K562 (cell line): ENCODE measurements around the gene GNAS-AS1. TPM values are rescaled to one million over a fixed set of nuclear protein-coding genes. Genes with fewer than 3 reads are reported as not detected.

Experiments used
- ATAC-seq: fragments of 200-7000 bp; cut with Tn5 transposase; 3 replicates; pipeline ENCODE4 v1.9.1; 2020; ENCODE audit warnings: moderate library complexity
- BruUV-seq: library from RNA; stranded (reverse); fragments of 400-500 nt; replicated peaks from 2 replicates; lab custom pipeline; 2021; lab: Mats Ljungman, UMichigan
- CTCF ChIA-PET: fragments of 300-600 bp; formaldehyde crosslinking; extraction: SDS; loops from one replicate; lab custom pipeline; 2021; ENCODE audit warnings: low intra/inter-chr PET ratio; lab: Yijun Ruan, JAX
- POLR2A ChIA-PET: fragments of 300-600, 350-650 bp; sonication (Branson Sonifier 250); formaldehyde crosslinking; extraction: SDS; loops from one replicate; lab custom pipeline; 2021; ENCODE audit warnings: antibody characterized with exemption, inconsistent platforms; lab: Yijun Ruan, JAX
- DNase-seq, 4 experiments: peaks; one replicate each; pipeline versions ENCODE4 v3.0.0 to v3.0.0-alpha.2; 2011 to 2018; ENCODE audit warnings: low spot score in 3 of 4, mixed read lengths in 3 of 4; ENCODE audit errors: extremely low read depth in 1 of 4
- FAIRE-seq: peaks from 2 replicates; lab custom pipeline; 2011; peaks lifted over from hg19 to GRCh38; lab: Jason Lieb, UNC
- H2AFZ ChIP-seq: 2 replicates; pipeline ENCODE4 v1.6.0; 2011; ENCODE audit warnings: low read depth, low read length, control low read depth, inconsistent platforms
- H3K27ac ChIP-seq: fragments of 200-600 bp; 3 replicates; pipeline ENCODE4 v1.8.0; 2011; ENCODE audit warnings: low read depth, mild to moderate bottlenecking, control low read depth, inconsistent platforms, low read length, moderate library complexity, mixed read lengths; ENCODE audit errors: extremely low read depth
- H3K27me3 ChIP-seq, 2 experiments: fragments of 300-600 bp in 1 of 2; 2 replicates in 1 of 2; 3 replicates in 1 of 2; pipeline versions ENCODE4 v1.6.0 to v1.8.0; 2011; ENCODE audit warnings: inconsistent platforms in 2 of 2, low read length in 2 of 2, mild to moderate bottlenecking in 1 of 2, mixed read lengths in 1 of 2, moderate library complexity in 1 of 2; ENCODE audit not compliant: control insufficient read depth in 2 of 2, insufficient read depth in 2 of 2
- H3K36me3 ChIP-seq: fragments of 300-600 bp; 3 replicates; pipeline ENCODE4 v1.8.0; 2011; ENCODE audit warnings: mild to moderate bottlenecking, low read length, inconsistent platforms; ENCODE audit not compliant: control insufficient read depth, insufficient read depth
- H3K4me1 ChIP-seq, 2 experiments: fragments of 200-600 bp in 1 of 2; replicated peaks in 1 of 2; 2 replicates in 1 of 2; 3 replicates in 1 of 2; pipeline versions ENCODE4 v1.5.1 to v1.8.0; 2011; ENCODE audit warnings: inconsistent platforms in 2 of 2, low read length in 2 of 2, mild to moderate bottlenecking in 1 of 2, mixed read lengths in 1 of 2, moderate library complexity in 1 of 2; ENCODE audit not compliant: control insufficient read depth in 2 of 2, insufficient read depth in 2 of 2
- H3K4me2 ChIP-seq: 2 replicates; pipeline ENCODE4 v1.6.1; 2011; ENCODE audit warnings: low read length, control low read depth, inconsistent platforms, mixed read lengths; ENCODE audit not compliant: insufficient read depth
- H3K4me3 ChIP-seq: fragments of 200-600 bp; sonication (generic), shearing (Covaris generic); 2 replicates; pipeline ENCODE4 v1.5.1; 2016; ENCODE audit warnings: control low read depth, inconsistent platforms
- H3K79me2 ChIP-seq: fragments of 200-600 bp; 3 replicates; pipeline ENCODE4 v1.8.0; 2011; ENCODE audit warnings: low read length, inconsistent platforms; ENCODE audit not compliant: control insufficient read depth, insufficient read depth
- H3K9ac ChIP-seq, 2 experiments: 2 replicates each; pipeline versions ENCODE4 v1.6.0 to v1.6.1; 2011; ENCODE audit warnings: low read depth in 2 of 2, low read length in 2 of 2, control low read depth in 1 of 2, inconsistent platforms in 1 of 2, mild to moderate bottlenecking in 1 of 2, mixed read lengths in 1 of 2; ENCODE audit not compliant: insufficient read depth in 1 of 2
- H3K9me1 ChIP-seq: one replicate; pipeline ENCODE4 v1.6.0; 2011; ENCODE audit warnings: inconsistent platforms, mild to moderate bottlenecking, low read length, moderate library complexity; ENCODE audit not compliant: control insufficient read depth, insufficient read depth
- H3K9me3 ChIP-seq: replicated peaks from 2 replicates; pipeline ENCODE4 v1.5.1; 2011; ENCODE audit warnings: low read depth, low read length, inconsistent platforms; ENCODE audit not compliant: control insufficient read depth, insufficient read depth
- H4K20me1 ChIP-seq: replicated peaks from 2 replicates; pipeline ENCODE4 v1.6.1; 2011; ENCODE audit warnings: low read length, inconsistent platforms, mixed read lengths; ENCODE audit not compliant: control insufficient read depth, insufficient read depth
- ATF1 ChIP-seq, 2 experiments: fragments of 450-650 bp in 1 of 2; IDR thresholded peaks; 2 replicates each; pipeline ENCODE4 v1.6.1; 2016; ENCODE audit warnings: missing compliant biosample characterization in 1 of 2, missing genetic modification characterization in 1 of 2
- CBX2 ChIP-seq: fragments of 200-600 bp; sonication (generic); IDR thresholded peaks from one replicate; pipeline ENCODE4 v1.6.1; 2012; ENCODE audit warnings: mild to moderate bottlenecking, low read length, inconsistent platforms; ENCODE audit not compliant: insufficient read depth, poor library complexity, severe bottlenecking
- GTF2B ChIP-seq: IDR thresholded peaks from 2 replicates; pipeline ENCODE4 v1.6.1; 2011; ENCODE audit not compliant: insufficient read length; ENCODE audit errors: extremely low read depth
- IFI16 ChIP-seq: fragments of 250-450 bp; sonication (Bioruptor Pico); IDR thresholded peaks from 2 replicates; pipeline ENCODE4 v2.1.2; 2022; ENCODE audit warnings: mild to moderate bottlenecking, inconsistent platforms
- JUND ChIP-seq, 2 experiments: IDR thresholded peaks; 2 replicates in 1 of 2; 3 replicates in 1 of 2; pipeline ENCODE4 v1.6.1; 2011; ENCODE audit warnings: borderline replicate concordance in 2 of 2, low read depth in 2 of 2, low read length in 2 of 2, improper control_type of control experiment in 1 of 2, missing biosample characterization in 1 of 2, missing genetic modification characterization in 1 of 2, missing genetic modification reagents in 1 of 2
- MAX ChIP-seq: sonication (generic); formaldehyde crosslinking; IDR thresholded peaks from 2 replicates; pipeline ENCODE4 v1.9.0; 2022; ENCODE audit warnings: mild to moderate bottlenecking, missing genetic modification reagents
- MEIS2 ChIP-seq: fragments of 450-650 bp; IDR thresholded peaks from 2 replicates; pipeline ENCODE4 v1.6.1; 2014; ENCODE audit warnings: mild to moderate bottlenecking; ENCODE audit not compliant: partially characterized antibody
- PBX2 ChIP-seq, 2 experiments: IDR thresholded peaks in 1 of 2; conservative IDR thresholded peaks in 1 of 2; 2 replicates each; pipeline ENCODE4 v1.6.1; 2016; ENCODE audit warnings: low read depth in 2 of 2, mild to moderate bottlenecking in 1 of 2, missing compliant biosample characterization in 1 of 2, missing genetic modification characterization in 1 of 2, moderate library complexity in 1 of 2
- SOX6 ChIP-seq: fragments of 450-650 bp; IDR thresholded peaks from 2 replicates; pipeline ENCODE4 v1.6.1; 2014; ENCODE audit warnings: mild to moderate bottlenecking
- TRIM28 ChIP-seq: fragments of 450-650 bp; IDR thresholded peaks from 2 replicates; pipeline ENCODE4 v1.6.1; 2017
- YY1 ChIP-seq, 3 experiments: IDR thresholded peaks; 2 replicates each; pipeline ENCODE4 v1.6.1; 2011; ENCODE audit warnings: low read length in 2 of 3, mild to moderate bottlenecking in 2 of 3, moderate library complexity in 2 of 3, borderline replicate concordance in 1 of 3, control low read depth in 1 of 3, low read depth in 1 of 3; ENCODE audit not compliant: insufficient read depth in 3 of 3, insufficient replicate concordance in 2 of 3, control insufficient read depth in 1 of 3, insufficient read length in 1 of 3; ENCODE audit errors: extremely low read depth in 1 of 3
- ZBTB17 ChIP-seq: fragments of 450-650 bp; formaldehyde crosslinking; IDR thresholded peaks from 2 replicates; pipeline ENCODE4 v1.4.0; 2020; ENCODE audit warnings: mild to moderate bottlenecking
- ZNF140 ChIP-seq: fragments of 250-450 bp; sonication (Bioruptor Pico); IDR thresholded peaks from 2 replicates; pipeline ENCODE4 v1.8.0; 2021; ENCODE audit warnings: moderate library complexity, mild to moderate bottlenecking, inconsistent platforms
- ZNF184 ChIP-seq: sonication (generic); formaldehyde crosslinking; IDR thresholded peaks from 2 replicates; pipeline ENCODE4 v1.5.0; 2020; ENCODE audit warnings: missing genetic modification reagents
- ZNF766 ChIP-seq: fragments of 200-800 bp; sonication (Bioruptor generic); conservative IDR thresholded peaks from 2 replicates; pipeline ENCODE4 v1.6.1; 2016; ENCODE audit warnings: missing genetic modification characterization, missing compliant biosample characterization
- WGBS: fragments of 100-300 bp; shearing (Covaris generic); methylation state at CpG from one replicate; pipeline ENCODE4 v1.1.6; 2016; ENCODE audit warnings: low coverage, mixed read lengths; ENCODE audit not compliant: insufficient coverage; ENCODE audit errors: missing lambda C conversion rate; 5-methylcytosine and 5-hydroxymethylcytosine counted together
- in situ Hi-C: fragments of 300-500 bp; cut with MboI; formaldehyde crosslinking; loops from 4 replicates; pipeline ENCODE4 v1.15.0; 2018; ENCODE audit warnings: inconsistent platforms, mixed read lengths
- intact Hi-C: fragments of 100-400 bp; cut with micrococcal nuclease; formaldehyde crosslinking; loops from 2 replicates; pipeline ENCODE4 v1.14.2; 2022
- polyA plus RNA-seq, 8 experiments: library from polyadenylated mRNA; depleted of rRNA in 4 of 8; stranded (reverse) in 5 of 8; unstranded in 3 of 8; fragments of >200 nt; fragmentation: Nextera tagmentation in 2 of 8; fragmentation: Illumina TruSeq in 1 of 8; extraction: Ambion mirVana in 2 of 8; extraction: Trizol in 1 of 8; gene quantifications; 2 replicates each; pipeline versions ENCODE4 v1.2.1 to v1.2.3, GENCODE V29; 2011 to 2014; ENCODE audit warnings: inconsistent platforms in 1 of 8, missing spikeins in 1 of 8
- total RNA-seq, 7 experiments: library from RNA; depleted of rRNA in 6 of 7; stranded (reverse); fragments of >200 nt in 6 of 7; fragmentation: Illumina TruSeq in 2 of 7; extraction: Trizol in 2 of 7; gene quantifications; 2 replicates each; pipeline versions ENCODE4 v1.2.1 to v1.2.3, GENCODE V29; 2011 to 2021; ENCODE audit warnings: low replicate concordance in 1 of 7

GNAS-AS1 gene
- total and polyA plus RNA-seq, 9 of the 15 experiments (the other 6 are each of a cell fraction or from before 2014, with no cell fraction given), result 0.04 to 2.5 (median 0.25) TPM

- ChIA-PET CTCF (no interaction called here), POLR2A (interaction anchor here (0.5 to 1.0 kb wide), 4 partner anchors 10 to 266 kb away, joined by 3 to 4 read pairs (median 3); no protein-coding TSS in a partner anchor)
- FAIRE-seq (no peak), ATAC-seq (no peak), DNase-seq (no peak)
- H3K36me3 ChIP-seq, result no peaks in the 10 kb centered on the region
- no peak for TF ChIP-seq TRIM28
- TF ChIP-seq SOX6, result no peak
- TF ChIP-seq YY1 (IDR thresholded peaks at IDR 0.05; ENCODE audit: borderline replicate concordance in 1 of 3, control insufficient read depth in 1 of 3, extremely low read depth in 1 of 3, insufficient read depth in 3 of 3, insufficient read length in 1 of 3, insufficient replicate concordance in 2 of 3, low read depth in 1 of 3, low read length in 2 of 3), result no peak
- no peak for TF ChIP-seq ZNF766 (CRISPR knock-in tag)
- no peak for TF ChIP-seq ATF1 (CRISPR knock-in tag; IDR thresholded peaks at IDR 0.05)
- no peak for TF ChIP-seq ATF1 (tag; IDR thresholded peaks at IDR 0.05)
- TF ChIP-seq PBX2 (CRISPR knock-in tag; IDR thresholded peaks at IDR 0.05; ENCODE audit: low read depth), result no peak
- no peak for TF ChIP-seq PBX2 (tag; conservative IDR thresholded peaks at IDR 0.05; ENCODE audit: low read depth)
- TF ChIP-seq MEIS2, result no peak
- no peak for TF ChIP-seq GTF2B
- no peak for TF ChIP-seq ZBTB17
- TF ChIP-seq ZNF140 (CRISPR knock-in tag), result no peak
- TF ChIP-seq MAX (CRISPR knock-in tag), result no peak
- TF ChIP-seq CBX2, result no peak
- TF ChIP-seq IFI16 (CRISPR knock-in tag), result no peak
- no peak for TF ChIP-seq JUND (IDR thresholded peaks at IDR 0.05; ENCODE audit: borderline replicate concordance, low read depth, low read length)
- TF ChIP-seq JUND (tag; IDR thresholded peaks at IDR 0.05; ENCODE audit: borderline replicate concordance, low read depth, low read length), result no peak
- TF ChIP-seq ZNF184, result no peak
- 9% methylated on average over 8 of the region's 8 CpGs for WGBS
- H2AFZ ChIP-seq, result no peak overlapping the region
- peaks cover 4 to 29% of the 10 kb centered on the region in 2 experiments; a peak in 3 of 5 replicates for H3K27me3 ChIP-seq
- no peaks in the 10 kb centered on the region for H3K9me3 ChIP-seq
- H3K27ac ChIP-seq, result no peak overlapping the region
- H3K4me1 ChIP-seq, result no peaks in the 10 kb centered on the region
- intact Hi-C loops (no loop called here), in situ Hi-C loops (loop anchor here (10.0 to 25.0 kb wide), 2 partner anchors 350 to 588 kb away; partner anchors contain the start of gene ANKRD60)
- H3K9ac ChIP-seq, result no peak overlapping the region
- H4K20me1 ChIP-seq, result no peaks in the 10 kb centered on the region
- H3K4me3 ChIP-seq, result no peak overlapping the region
- no peaks in the 10 kb centered on the region for H3K9me1 ChIP-seq
- no peaks in the 10 kb centered on the region for H3K79me2 ChIP-seq
- no TSS peak for BruUV-seq
- H3K4me2 ChIP-seq, result no peak overlapping the region
Measured at GRCh38 chr20:58824843-58825242, 25.9 kb downstream of the GNAS-AS1 start.
